Endodermal cell (in vitro differentiated cells): Measurements from ENCODE around the gene PODXL2. TPM values are rescaled to one million over a fixed set of nuclear protein-coding genes. Genes with fewer than 3 reads are reported as not detected.
A peak's percentile ranks its signal among the peaks of the same experiment; 100 is the strongest.

Source experiments
- DNase-seq: peaks from one replicate; pipeline ENCODE4 v3.0.0-alpha.2; 2017
- H3K27ac ChIP-seq: 2 replicates; pipeline ENCODE4 v1.5.1; 2013; ENCODE audit warnings: mild to moderate bottlenecking, low read depth, low read length, moderate library complexity
- H3K27me3 ChIP-seq: 2 replicates; pipeline ENCODE4 v1.6.1; 2013; ENCODE audit warnings: mild to moderate bottlenecking, low read length, moderate library complexity; ENCODE audit not compliant: insufficient read depth, control insufficient read depth, poor library complexity, severe bottlenecking
- H3K36me3 ChIP-seq: 2 replicates; pipeline ENCODE4 v1.7.0; 2013; ENCODE audit warnings: mild to moderate bottlenecking, low read length, moderate library complexity; ENCODE audit not compliant: control insufficient read depth, insufficient read depth
- H3K4me1 ChIP-seq: one replicate; pipeline ENCODE4 v1.7.0; 2013; ENCODE audit warnings: low read length; ENCODE audit not compliant: control insufficient read depth, insufficient read depth
- H3K4me3 ChIP-seq: 2 replicates; pipeline ENCODE4 v1.5.1; 2013; ENCODE audit warnings: mild to moderate bottlenecking, low read length, moderate library complexity
- H3K9ac ChIP-seq: 2 replicates; pipeline ENCODE4 v1.6.1; 2013; ENCODE audit warnings: mild to moderate bottlenecking, low read length, moderate library complexity; ENCODE audit not compliant: poor library complexity, severe bottlenecking; ENCODE audit errors: extremely low read depth
- H3K9me3 ChIP-seq: 2 replicates; pipeline ENCODE4 v1.6.1; 2013; ENCODE audit warnings: mild to moderate bottlenecking, low read length, moderate library complexity; ENCODE audit not compliant: control insufficient read depth
- H3K27ac Mint-ChIP-seq: 2 replicates; pipeline ENCODE4 v1.8.0; 2020; ENCODE audit warnings: mixed read lengths
- H3K27me3 Mint-ChIP-seq: 2 replicates; pipeline ENCODE4 v1.8.0; 2021; ENCODE audit warnings: mild to moderate bottlenecking, mixed read lengths; ENCODE audit not compliant: insufficient read depth
- H3K36me3 Mint-ChIP-seq: 2 replicates; pipeline ENCODE4 v1.8.0; 2020; ENCODE audit warnings: low read depth, mixed read lengths
- H3K4me1 Mint-ChIP-seq: 2 replicates; pipeline ENCODE4 v1.8.0; 2020; ENCODE audit warnings: mixed read lengths
- H3K4me3 Mint-ChIP-seq: 2 replicates; pipeline ENCODE4 v1.8.0; 2020; ENCODE audit warnings: mild to moderate bottlenecking, moderate library complexity, mixed read lengths
- H3K9me3 Mint-ChIP-seq: 2 replicates; pipeline ENCODE4 v1.8.0; 2020; ENCODE audit warnings: mild to moderate bottlenecking, mixed read lengths
- WGBS, 2 experiments: methylation state at CpG; one replicate each; pipeline versions ENCODE4 v1.1.5 to v1.1.7; 2013; ENCODE audit warnings: missing lambda C conversion rate in 2 of 2, mixed read lengths in 1 of 2; ENCODE audit not compliant: insufficient coverage in 1 of 2, insufficient read length in 1 of 2; 5-methylcytosine and 5-hydroxymethylcytosine counted together
- total RNA-seq, 2 donors: library from RNA; stranded (reverse); fragmentation: NEBNext Ultra II Directional in 1 of 2; extraction: Animal tissue kit (Norgen Biotek cat#: 25700) in 1 of 2; gene quantifications; 2 replicates in 1 of 2; 3 replicates in 1 of 2; pipeline ENCODE4 v1.2.1, GENCODE V29; 2021
- TF ChIP-seq, protein P1 (sequence below): fragments of 200-600 bp; sonication (generic); conservative IDR thresholded peaks from 2 replicates; pipeline ENCODE4 v1.5.0; 2021; ENCODE audit warnings: antibody characterized with exemption, mild to moderate bottlenecking

Gene PODXL2
- total RNA-seq, 2 donors from 2014 or later, result 11.8 to 16.5 TPM

DNA sequence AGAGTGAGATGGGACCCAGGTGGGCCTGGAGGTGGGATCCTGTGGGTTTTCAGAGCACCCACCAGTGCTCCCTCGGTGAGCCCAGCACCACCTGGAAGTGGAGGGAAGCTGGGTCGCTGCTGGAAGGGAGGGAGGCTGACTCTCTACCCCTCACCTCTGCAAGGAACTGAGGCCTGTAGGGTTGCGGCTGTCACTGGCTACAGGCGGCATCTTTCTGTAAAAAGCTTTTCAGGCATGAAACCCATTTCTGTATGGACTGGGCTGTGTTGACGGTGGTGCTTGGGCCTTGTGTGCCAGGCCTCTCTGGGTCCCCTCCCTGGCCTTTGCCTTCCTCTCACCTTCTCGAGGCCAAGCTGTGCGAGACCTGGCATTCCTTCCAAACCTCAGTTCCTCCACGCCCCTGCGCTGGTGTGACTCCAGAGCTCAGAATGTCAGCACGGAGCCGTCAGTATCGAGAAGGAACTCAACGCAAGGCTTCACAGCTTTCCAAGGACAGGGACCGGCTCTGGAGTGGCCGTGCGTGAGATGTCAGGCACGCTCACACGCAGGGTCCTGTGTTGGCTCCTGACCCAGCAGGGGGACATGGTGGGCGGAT, 60.4 kb downstream of the PODXL2 start:
- WGBS, 2 experiments, result 88 to 93% methylated on average over 16 to 19 of the region's 19 CpGs
- TF ChIP-seq, protein P1, sequence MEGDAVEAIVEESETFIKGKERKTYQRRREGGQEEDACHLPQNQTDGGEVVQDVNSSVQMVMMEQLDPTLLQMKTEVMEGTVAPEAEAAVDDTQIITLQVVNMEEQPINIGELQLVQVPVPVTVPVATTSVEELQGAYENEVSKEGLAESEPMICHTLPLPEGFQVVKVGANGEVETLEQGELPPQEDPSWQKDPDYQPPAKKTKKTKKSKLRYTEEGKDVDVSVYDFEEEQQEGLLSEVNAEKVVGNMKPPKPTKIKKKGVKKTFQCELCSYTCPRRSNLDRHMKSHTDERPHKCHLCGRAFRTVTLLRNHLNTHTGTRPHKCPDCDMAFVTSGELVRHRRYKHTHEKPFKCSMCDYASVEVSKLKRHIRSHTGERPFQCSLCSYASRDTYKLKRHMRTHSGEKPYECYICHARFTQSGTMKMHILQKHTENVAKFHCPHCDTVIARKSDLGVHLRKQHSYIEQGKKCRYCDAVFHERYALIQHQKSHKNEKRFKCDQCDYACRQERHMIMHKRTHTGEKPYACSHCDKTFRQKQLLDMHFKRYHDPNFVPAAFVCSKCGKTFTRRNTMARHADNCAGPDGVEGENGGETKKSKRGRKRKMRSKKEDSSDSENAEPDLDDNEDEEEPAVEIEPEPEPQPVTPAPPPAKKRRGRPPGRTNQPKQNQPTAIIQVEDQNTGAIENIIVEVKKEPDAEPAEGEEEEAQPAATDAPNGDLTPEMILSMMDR, result no peak
- H3K9me3 Mint-ChIP-seq, result no peaks in the 10 kb centered on the region
- H3K36me3 Mint-ChIP-seq, result no peaks in the 10 kb centered on the region
- Histone ChIP-seq H3K9ac (no peak overlapping the region), H3K36me3 (no peaks in the 10 kb centered on the region), H3K27me3 (no peaks in the 10 kb centered on the region), H3K9me3 (no peaks in the 10 kb centered on the region), H3K4me1 (peaks cover 7% of the 10 kb centered on the region), H3K27ac (no peak overlapping the region), H3K4me3 (no peak overlapping the region)
- peaks cover 5% of the 10 kb centered on the region for H3K4me1 Mint-ChIP-seq
- no peaks in the 10 kb centered on the region for H3K27me3 Mint-ChIP-seq
- peak; percentile 54 for DNase-seq
- H3K4me3 Mint-ChIP-seq, result no peak overlapping the region
- H3K27ac Mint-ChIP-seq, result peak overlapping the region; percentile 24

DNA sequence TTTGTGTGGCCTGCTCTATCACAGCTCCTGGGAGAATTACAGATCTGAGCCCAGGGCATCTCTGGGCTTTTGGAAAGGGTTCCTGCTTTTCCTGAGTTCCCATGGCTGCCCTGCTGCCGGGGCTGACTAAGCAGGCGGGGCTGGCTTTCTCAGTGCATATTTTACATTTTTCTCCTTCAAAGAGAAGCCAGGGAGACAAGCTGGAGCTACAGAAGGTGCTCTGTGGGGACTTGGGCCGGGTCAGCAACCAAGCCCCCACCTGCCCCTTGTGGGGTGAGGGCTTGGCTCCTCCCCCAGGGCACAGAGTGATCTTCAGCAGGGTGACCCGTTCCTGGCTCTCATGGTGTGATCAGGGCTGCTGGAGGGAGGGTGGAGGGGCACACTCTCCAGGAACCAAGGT, 61.1 kb downstream of the PODXL2 start:
- Histone ChIP-seq H3K9ac (no peak overlapping the region), H3K4me1 (peaks cover 7% of the 10 kb centered on the region), H3K27me3 (no peaks in the 10 kb centered on the region), H3K4me3 (no peak overlapping the region), H3K36me3 (no peaks in the 10 kb centered on the region), H3K9me3 (no peaks in the 10 kb centered on the region), H3K27ac (no peak overlapping the region)
- Mint-ChIP-seq H3K9me3 (no peaks in the 10 kb centered on the region), H3K27me3 (no peaks in the 10 kb centered on the region), H3K36me3 (no peaks in the 10 kb centered on the region), H3K4me3 (no peak overlapping the region), H3K27ac (no peak overlapping the region), H3K4me1 (peaks cover 5% of the 10 kb centered on the region)
- TF ChIP-seq, protein P1, result no peak
- 71 to 77% methylated on average over 2 to 4 of the region's 4 CpGs for WGBS, 2 experiments
- DNase-seq, result peak; percentile 74

DNA sequence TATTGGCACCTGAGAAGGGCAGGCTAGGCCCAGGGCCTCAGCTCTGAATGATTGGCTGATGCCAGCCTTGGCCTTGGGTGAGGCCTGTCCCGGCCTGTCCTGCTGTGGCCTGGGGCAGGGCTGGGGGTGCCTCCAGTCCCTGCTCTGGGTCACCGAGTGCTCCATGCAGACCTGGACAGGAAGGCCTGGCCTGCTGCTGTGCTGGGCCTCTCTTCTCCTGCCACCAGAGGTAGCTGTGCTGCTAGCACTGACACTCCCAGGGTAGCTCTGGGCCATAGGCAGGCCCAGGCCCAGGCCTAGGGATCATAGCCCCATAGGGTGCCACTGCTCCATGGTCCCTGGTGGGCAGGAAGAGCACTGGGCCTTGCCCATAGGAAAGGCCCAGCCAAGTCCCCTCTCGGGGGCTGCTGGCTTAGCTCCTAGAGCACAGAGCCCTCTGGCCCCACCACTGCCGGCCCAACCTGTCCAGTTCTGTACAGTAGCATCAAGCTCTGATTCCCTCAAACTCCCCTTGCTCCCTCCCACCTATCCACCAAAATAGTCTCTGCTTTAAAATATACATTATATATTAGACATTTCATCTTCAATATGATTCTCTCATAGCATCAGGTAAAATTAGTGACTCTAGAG, 62.0 kb downstream of the PODXL2 start:
- no peaks in the 10 kb centered on the region for H3K36me3 ChIP-seq
- no peaks in the 10 kb centered on the region for H3K27me3 Mint-ChIP-seq
- no peak overlapping the region for H3K4me3 ChIP-seq
- DNase-seq, result peak; percentile 92
- TF ChIP-seq, protein P1, result peak; percentile 92
- no peaks in the 10 kb centered on the region for H3K9me3 ChIP-seq
- WGBS, 2 experiments, result 65 to 88% methylated on average over 2 to 4 of the region's 4 CpGs
- H3K27me3 ChIP-seq, result no peaks in the 10 kb centered on the region
- peaks cover 7% of the 10 kb centered on the region for H3K4me1 ChIP-seq
- no peak overlapping the region for H3K9ac ChIP-seq
- no peak overlapping the region for H3K27ac Mint-ChIP-seq
- no peak overlapping the region for H3K4me3 Mint-ChIP-seq
- no peaks in the 10 kb centered on the region for H3K36me3 Mint-ChIP-seq
- no peak overlapping the region for H3K27ac ChIP-seq
- peaks cover 5% of the 10 kb centered on the region for H3K4me1 Mint-ChIP-seq
- no peaks in the 10 kb centered on the region for H3K9me3 Mint-ChIP-seq
